Measurements from ENCODE around the gene MDM4.

Gene MDM4

DNA sequence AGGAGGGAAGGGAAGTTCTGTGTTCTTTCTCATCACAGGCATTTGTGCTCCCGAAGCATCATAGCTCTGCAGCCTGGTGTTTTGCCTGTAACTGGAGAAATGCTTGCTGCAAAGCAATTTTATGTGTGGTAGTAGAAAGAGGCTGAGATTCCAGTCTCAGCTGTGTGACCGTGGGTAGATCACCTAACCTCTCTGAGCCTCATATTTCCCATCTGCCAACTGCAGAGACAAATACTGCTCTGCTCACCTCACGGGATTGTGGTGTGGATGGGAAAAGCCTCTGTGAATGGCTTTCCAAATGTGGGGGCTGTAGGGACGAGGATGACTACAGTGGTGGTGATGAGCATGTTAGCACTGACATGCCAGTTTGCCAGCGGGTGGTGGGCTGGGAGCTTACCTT, 84.0 kb downstream of the MDM4 start:
- H3K4me3 ChIP-seq = no peak overlapping the region
- TF ChIP-seq, protein P1, sequence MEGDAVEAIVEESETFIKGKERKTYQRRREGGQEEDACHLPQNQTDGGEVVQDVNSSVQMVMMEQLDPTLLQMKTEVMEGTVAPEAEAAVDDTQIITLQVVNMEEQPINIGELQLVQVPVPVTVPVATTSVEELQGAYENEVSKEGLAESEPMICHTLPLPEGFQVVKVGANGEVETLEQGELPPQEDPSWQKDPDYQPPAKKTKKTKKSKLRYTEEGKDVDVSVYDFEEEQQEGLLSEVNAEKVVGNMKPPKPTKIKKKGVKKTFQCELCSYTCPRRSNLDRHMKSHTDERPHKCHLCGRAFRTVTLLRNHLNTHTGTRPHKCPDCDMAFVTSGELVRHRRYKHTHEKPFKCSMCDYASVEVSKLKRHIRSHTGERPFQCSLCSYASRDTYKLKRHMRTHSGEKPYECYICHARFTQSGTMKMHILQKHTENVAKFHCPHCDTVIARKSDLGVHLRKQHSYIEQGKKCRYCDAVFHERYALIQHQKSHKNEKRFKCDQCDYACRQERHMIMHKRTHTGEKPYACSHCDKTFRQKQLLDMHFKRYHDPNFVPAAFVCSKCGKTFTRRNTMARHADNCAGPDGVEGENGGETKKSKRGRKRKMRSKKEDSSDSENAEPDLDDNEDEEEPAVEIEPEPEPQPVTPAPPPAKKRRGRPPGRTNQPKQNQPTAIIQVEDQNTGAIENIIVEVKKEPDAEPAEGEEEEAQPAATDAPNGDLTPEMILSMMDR (IDR thresholded peaks at IDR 0.05) = no peak
- DNase-seq (ENCODE audit: low spot score) = no peak

DNA sequence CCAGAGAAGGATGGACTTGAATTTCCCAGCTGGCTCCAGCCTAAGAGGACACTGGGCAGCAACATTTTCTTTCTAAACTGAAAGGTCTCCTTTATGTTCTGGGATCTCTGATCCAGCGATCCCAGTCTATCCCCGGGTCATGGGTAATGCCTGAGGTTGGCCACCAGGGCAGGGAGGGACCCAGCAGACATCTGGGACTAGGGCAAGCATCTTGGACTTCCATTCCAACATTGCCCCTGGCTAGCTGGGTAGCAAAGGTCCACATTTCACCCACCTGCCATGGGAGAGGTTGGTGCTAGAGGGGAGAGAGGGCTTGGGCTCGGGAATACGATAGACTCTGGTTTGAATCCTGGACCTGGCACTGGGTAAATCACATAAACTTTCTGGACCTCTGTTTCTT, 84.8 kb downstream of the MDM4 start:
- DNase-seq (ENCODE audit: low spot score) = no peak
- Histone ChIP-seq H3K4me3 (no peak overlapping the region), H3K27ac (no peak overlapping the region)
- TF ChIP-seq, protein P1 (IDR thresholded peaks at IDR 0.05) = no peak

More for the DNA sequence above, 84.0 kb downstream of the MDM4 start:
- H3K27ac ChIP-seq = no peak overlapping the region

DNA sequence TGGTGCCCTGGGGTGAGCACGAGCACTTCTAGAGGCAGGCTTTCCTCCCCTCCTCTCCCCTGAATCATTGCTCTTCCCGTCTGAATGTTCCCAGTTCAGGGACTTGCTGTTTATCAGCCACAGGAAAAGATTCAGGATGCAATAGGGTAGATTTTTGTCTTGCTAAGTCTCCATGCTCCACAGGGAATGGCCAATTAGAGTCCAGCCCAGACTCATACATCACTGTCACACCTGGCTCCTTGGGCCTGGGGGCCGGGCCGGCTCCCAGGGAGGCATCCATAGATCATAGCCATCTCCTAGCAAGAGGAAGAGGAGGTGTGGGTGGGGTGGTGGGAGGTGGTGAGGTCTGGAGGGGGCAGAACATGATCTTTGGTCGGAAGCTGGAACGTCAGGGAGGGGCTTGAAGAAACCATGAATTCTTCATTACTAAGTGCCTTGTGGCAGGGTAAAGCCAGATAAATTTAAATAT, 85.9 kb downstream of the MDM4 start:
- TF ChIP-seq, protein P1 (IDR thresholded peaks at IDR 0.05) = no peak
- no peak for DNase-seq (ENCODE audit: low spot score)

DNA sequence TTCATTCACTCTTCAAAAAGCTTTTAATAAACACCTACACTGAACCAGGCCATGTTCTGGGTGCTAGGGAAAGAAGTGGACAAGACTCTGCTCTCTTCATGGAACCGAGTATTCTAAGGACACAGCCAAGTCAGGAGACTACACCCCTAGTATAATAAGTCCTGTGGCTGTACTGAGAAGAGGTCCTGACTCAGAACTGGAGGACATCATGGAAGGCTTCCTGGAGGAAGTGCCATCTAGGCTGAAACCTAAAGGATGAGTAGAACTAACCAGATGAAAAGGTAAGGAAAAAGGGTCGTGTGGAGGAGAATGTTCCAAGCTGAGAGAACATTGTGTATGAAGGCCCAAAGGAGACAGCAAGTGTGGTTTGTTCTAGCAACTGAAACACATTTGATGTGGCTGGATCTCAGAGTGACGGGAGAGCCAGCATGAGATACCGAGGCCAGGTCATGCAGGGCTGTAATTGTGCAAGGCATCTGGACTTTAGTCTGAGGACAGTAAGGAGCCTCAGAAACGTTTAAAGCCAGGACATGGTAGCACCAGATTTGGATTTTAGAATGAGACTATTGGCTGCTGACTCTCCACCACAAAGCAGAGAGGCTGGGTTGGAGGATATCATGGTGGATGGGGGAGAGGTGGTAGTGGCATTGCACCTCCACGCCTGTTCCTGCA, 86.8 kb downstream of the MDM4 start:
- TF ChIP-seq, protein P1 (IDR thresholded peaks at IDR 0.05) = no peak
- H3K27ac ChIP-seq = no peak overlapping the region
- DNase-seq (ENCODE audit: low spot score) = no peak
- H3K4me3 ChIP-seq = no peak overlapping the region

More for the DNA sequence above, 85.9 kb downstream of the MDM4 start:
- Histone ChIP-seq H3K27ac (no peak overlapping the region), H3K4me3 (no peak overlapping the region)

DNA sequence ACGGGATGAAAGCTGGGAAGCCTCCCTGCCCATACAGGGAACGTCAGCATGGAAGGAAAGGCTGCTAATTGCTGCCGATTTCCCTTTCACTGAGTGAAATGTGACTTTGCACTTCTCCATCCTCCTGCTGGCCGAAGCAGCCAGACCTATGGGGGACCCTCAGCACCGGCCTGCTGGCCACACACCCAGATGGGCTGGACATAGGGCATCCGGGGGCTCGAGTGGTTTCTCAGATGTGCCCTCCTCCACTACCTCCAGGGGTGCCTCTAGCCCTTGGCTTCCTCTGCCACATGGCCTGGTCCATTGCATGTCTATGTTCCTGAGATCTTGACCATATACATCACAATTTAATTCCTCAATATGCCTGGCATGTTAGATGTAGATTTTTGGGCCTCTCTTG, 89.6 kb downstream of the MDM4 start:
- Histone ChIP-seq H3K27ac (no peak overlapping the region), H3K4me3 (no peak overlapping the region)
- no peak for DNase-seq (ENCODE audit: low spot score)
- TF ChIP-seq, protein P1 (IDR thresholded peaks at IDR 0.05) = no peak

Measured in coronary artery (tissue), 2 donors.